Upper lobe of right lung (tissue), 1 donor: Measurements from ENCODE around the gene HHATL. TPM values are rescaled to one million over a fixed set of nuclear protein-coding genes. Genes with fewer than 3 reads are reported as not detected.

Source experiments
- ATAC-seq: fragments of 200-7000 bp; cut with Tn5 transposase; one replicate; pipeline ENCODE4 v1.9.1; 2020; ENCODE audit warnings: mild to moderate bottlenecking, moderate library complexity
- DNase-seq: peaks from one replicate; pipeline ENCODE4 v3.0.0-alpha.2; 2020
- H3K27ac ChIP-seq: fragments of 200-600 bp; one replicate; pipeline ENCODE4 v1.8.0; 2022
- H3K27me3 ChIP-seq: fragments of 200-600 bp; one replicate; pipeline ENCODE4 v1.8.0; 2022; ENCODE audit warnings: mild to moderate bottlenecking
- H3K36me3 ChIP-seq: fragments of 200-600 bp; one replicate; pipeline ENCODE4 v1.8.0; 2022
- H3K4me1 ChIP-seq: fragments of 200-600 bp; one replicate; pipeline ENCODE4 v1.8.0; 2022
- H3K4me3 ChIP-seq: fragments of 200-600 bp; one replicate; pipeline ENCODE4 v1.8.0; 2022; ENCODE audit warnings: mild to moderate bottlenecking
- H3K9me3 ChIP-seq: fragments of 200-600 bp; one replicate; pipeline ENCODE4 v1.8.0; 2022
- CTCF ChIP-seq: fragments of 200-600 bp; IDR thresholded peaks from one replicate; pipeline ENCODE4 v1.8.0; 2022; ENCODE audit warnings: antibody characterized with exemption
- intact Hi-C: fragments of 100-400 bp; cut with DNase I; formaldehyde crosslinking; loops from one replicate; pipeline ENCODE4 v1.11.0; 2022
- total RNA-seq: library from RNA; stranded (reverse); fragmentation: NEBNext Ultra II Directional; extraction: Animal tissue kit (Norgen Biotek cat#: 25700); gene quantifications from one replicate; pipeline ENCODE4 v1.2.1, GENCODE V29; 2021
- donor health status: DM: no; HTN: yes; CAD: no; lungs with severe emphysema.

The HHATL gene
- total RNA-seq, 1 donor from 2014 or later: not detected

DNA sequence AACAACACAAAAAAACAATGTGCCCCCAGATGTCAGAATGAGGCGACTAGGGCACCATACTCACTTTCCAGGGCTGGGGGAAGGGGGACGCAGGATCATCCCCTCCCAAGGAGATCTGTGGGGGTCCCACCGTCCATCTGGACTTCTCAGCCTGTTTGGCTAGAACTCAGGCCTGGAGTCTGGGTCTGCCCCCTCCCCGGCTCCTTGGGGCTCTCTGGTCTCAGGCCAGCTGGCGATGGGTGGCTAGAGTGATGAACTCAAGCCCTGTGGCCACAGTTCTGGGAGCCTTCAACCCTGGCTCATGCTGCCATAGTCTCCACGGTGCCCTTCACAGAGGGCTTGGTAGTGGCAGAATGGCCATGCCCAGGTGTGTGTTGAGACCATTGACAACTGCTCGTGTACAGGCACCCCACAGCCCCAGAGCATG is 35.5 kb downstream of the HHATL start:
- H3K4me3 ChIP-seq: no peak overlapping the region
- DNase-seq: no peak
- H3K9me3 ChIP-seq: no peaks in the 10 kb centered on the region
- no peak for ATAC-seq
- no peak for TF ChIP-seq CTCF
- no peaks in the 10 kb centered on the region for H3K36me3 ChIP-seq
- no peak overlapping the region for H3K27ac ChIP-seq
- intact Hi-C loops: no loop called here
- H3K27me3 ChIP-seq: no peaks in the 10 kb centered on the region
- peaks cover 8% of the 10 kb centered on the region for H3K4me1 ChIP-seq

- intact Hi-C loops: no loop called here
- no peak for TF ChIP-seq CTCF
These were observed 36.0 kb downstream of the HHATL start for GRCh38 chr3:42666577-42666998.

DNA sequence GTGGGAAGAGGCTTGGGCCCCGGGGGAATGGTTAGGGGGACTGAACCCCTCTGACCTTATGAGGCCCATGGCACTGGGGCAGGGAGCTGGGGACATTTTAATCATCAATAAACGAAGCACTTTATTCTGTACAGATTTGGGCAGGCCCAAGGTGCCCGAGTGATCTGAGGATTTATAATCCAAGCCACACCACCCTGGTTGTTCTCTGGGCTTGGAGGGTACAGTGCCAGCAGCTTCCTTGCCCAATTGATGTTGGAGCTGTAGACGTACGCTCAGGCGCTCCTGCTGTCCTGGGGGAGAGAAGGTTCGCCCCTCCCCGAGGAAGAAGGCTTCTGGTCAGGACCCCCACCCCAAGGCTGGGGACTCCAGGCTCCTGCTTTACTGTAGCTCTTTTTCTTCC is 36.6 kb downstream of the HHATL start:
- no peak for TF ChIP-seq CTCF
- Histone ChIP-seq H3K36me3 (no peaks in the 10 kb centered on the region), H3K27ac (no peak overlapping the region), H3K27me3 (no peaks in the 10 kb centered on the region), H3K9me3 (no peaks in the 10 kb centered on the region), H3K4me3 (no peak overlapping the region), H3K4me1 (peaks cover 8% of the 10 kb centered on the region)
- DNase-seq: no peak
- intact Hi-C loops: no loop called here
- no peak for ATAC-seq

More at GRCh38 chr3:42666577-42666998, 36.0 kb downstream of the HHATL start:
- ATAC-seq: no peak
- H3K4me1 ChIP-seq: peaks cover 8% of the 10 kb centered on the region
- no peak overlapping the region for H3K4me3 ChIP-seq
- H3K27me3 ChIP-seq: no peaks in the 10 kb centered on the region
- H3K27ac ChIP-seq: no peak overlapping the region
- no peak for DNase-seq
- H3K36me3 ChIP-seq: no peaks in the 10 kb centered on the region
- no peaks in the 10 kb centered on the region for H3K9me3 ChIP-seq

DNA sequence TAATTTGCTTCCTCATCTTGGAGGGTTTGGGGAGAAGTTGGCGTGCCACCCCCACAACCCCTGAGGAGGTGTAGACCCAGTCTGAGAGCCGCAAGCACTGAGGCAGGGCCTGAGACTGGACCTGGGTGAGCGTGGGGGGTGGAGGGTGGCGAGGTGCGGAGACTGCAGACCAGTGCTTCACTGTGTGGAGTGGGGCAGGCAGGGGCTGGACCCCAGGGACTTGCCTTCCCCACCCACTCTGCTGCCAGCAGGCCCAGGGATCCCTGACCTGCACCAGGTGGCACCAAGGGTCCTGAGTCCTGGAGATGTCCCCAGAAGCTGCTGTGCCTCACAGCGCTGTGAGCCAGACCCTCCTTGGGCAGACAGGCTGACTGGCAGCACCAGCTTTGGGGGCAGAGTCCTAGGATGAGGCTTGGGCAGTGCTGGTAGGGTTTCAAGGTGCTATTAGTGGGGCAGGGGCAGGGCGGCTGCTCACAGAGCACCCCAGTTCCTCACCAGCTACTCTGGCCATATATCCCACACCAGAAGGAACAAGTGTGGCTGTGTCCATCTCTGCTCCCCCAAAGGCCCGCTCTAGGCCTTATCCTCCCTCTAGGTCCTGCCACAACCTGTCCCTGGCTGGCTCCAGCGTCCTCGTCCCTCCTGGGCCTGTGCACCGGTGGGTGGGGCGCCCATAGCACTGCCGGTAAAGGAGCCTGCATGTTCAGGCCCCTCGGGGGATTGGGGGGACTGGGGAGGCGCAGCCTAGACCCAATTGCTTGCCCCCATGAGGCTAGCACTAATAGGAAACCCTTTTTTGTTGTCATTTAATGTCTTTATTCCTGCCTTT is 37.3 kb downstream of the HHATL start:
- Histone ChIP-seq H3K27ac (no peak overlapping the region), H3K36me3 (no peaks in the 10 kb centered on the region), H3K27me3 (no peaks in the 10 kb centered on the region), H3K9me3 (no peaks in the 10 kb centered on the region), H3K4me1 (peaks cover 8% of the 10 kb centered on the region), H3K4me3 (no peak overlapping the region)
- ATAC-seq (no peak), DNase-seq (no peak)
- intact Hi-C loops: no loop called here
- no peak for TF ChIP-seq CTCF

DNA sequence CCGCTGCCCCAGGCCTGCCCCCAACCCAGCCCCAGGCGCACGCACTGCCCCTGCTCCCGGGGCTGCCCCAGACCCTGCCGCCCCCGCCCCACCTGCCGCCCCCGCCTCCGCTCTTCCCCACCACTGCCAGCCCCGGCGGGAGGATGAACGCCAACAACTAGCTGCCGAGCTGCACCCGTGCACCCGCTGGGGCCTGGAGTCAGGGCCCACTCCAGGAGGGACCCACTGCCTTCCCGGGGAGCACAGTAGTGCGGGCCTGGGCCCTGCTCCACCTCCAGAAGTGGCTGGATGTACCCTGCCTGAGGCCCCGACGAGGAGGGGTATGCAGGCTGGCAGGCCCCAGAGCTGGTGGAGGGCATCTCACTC is 38.2 kb downstream of the HHATL start:
- no peak for DNase-seq
- H3K36me3 ChIP-seq: peaks cover 8% of the 10 kb centered on the region
- H3K4me3 ChIP-seq: no peak overlapping the region
- H3K27me3 ChIP-seq: no peaks in the 10 kb centered on the region
- no peak for ATAC-seq
- peaks cover 8% of the 10 kb centered on the region for H3K4me1 ChIP-seq
- H3K27ac ChIP-seq: no peak overlapping the region
- intact Hi-C loops: no loop called here
- no peak for TF ChIP-seq CTCF
- H3K9me3 ChIP-seq: no peaks in the 10 kb centered on the region
